DOHH2 (cell line): ENCODE data around the gene SLC22A2.

Source experiments
- EZH2phosphoT487 ChIP-seq: fragments of 200-600 bp; sonication (generic); IDR thresholded peaks from 2 replicates; pipeline ENCODE4 v1.6.1; 2017; ENCODE audit warnings: borderline replicate concordance, mild to moderate bottlenecking, antibody characterized with exemption, low read length, moderate library complexity, mixed read lengths
- TF ChIP-seq, protein P1 (sequence below): fragments of 200-600 bp; sonication (generic); IDR thresholded peaks from one replicate; pipeline ENCODE4 v1.5.1; 2014; ENCODE audit warnings: antibody characterized with exemption, mild to moderate bottlenecking, low read depth, low read length; ENCODE audit not compliant: poor library complexity, severe bottlenecking

DNA sequence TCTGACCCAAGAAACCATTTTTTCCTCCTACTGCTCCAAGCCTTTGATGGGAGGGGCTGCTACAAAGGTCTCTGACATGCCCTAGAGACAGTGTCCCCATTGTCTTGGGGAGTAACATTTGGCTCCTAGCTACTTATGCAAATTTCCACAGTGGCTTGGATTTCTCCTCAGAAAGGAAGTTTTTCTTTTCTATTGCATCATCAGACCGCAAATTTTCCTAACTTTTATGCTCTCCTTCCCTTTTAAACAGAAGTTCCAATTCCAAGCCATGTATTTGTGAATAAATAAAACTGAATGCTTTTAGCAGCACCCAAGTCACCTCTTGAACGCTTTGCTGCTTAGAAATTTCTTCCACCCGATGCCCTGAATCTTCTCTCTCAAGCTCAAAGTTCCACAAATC lies 51.0 kb downstream of the SLC22A2 start:
- TF ChIP-seq, protein P1, sequence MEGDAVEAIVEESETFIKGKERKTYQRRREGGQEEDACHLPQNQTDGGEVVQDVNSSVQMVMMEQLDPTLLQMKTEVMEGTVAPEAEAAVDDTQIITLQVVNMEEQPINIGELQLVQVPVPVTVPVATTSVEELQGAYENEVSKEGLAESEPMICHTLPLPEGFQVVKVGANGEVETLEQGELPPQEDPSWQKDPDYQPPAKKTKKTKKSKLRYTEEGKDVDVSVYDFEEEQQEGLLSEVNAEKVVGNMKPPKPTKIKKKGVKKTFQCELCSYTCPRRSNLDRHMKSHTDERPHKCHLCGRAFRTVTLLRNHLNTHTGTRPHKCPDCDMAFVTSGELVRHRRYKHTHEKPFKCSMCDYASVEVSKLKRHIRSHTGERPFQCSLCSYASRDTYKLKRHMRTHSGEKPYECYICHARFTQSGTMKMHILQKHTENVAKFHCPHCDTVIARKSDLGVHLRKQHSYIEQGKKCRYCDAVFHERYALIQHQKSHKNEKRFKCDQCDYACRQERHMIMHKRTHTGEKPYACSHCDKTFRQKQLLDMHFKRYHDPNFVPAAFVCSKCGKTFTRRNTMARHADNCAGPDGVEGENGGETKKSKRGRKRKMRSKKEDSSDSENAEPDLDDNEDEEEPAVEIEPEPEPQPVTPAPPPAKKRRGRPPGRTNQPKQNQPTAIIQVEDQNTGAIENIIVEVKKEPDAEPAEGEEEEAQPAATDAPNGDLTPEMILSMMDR, result no peak
- TF ChIP-seq EZH2phosphoT487, result no peak
